ENCODE measurements around the gene MAPKAPK2. TPM values are rescaled to one million over a fixed set of nuclear protein-coding genes. Genes with fewer than 3 reads are reported as not detected.

The MAPKAPK2 gene
- total and polyA plus RNA-seq, 5 experiments from 2014 or later, result 1.3 to 55.8 (median 2.5) TPM

- ATAC-seq, result no peak
- POLR2A ChIA-PET, result no interaction called here
- Mint-ChIP-seq H3K36me3 (peaks cover 0 to 7% (median 0%) of the 10 kb centered on the region in 3 donors), H3K27ac (peak overlapping the region in 1 of 10 donors; percentile 66), H3K4me1 (peaks cover 54 to 92% (median 88%) of the 10 kb centered on the region in 4 donors), H3K9me3 (no peaks in the 10 kb centered on the region), H3K4me3 (no peak overlapping the region), H3K27me3 (no peaks in the 10 kb centered on the region)
- DNase-seq, result no peak
Measured at GRCh38 chr1:206709322-206709721, 24.6 kb downstream of the MAPKAPK2 start.

GRCh38 chr1:206709772-206710459 lies 25.2 kb downstream of the MAPKAPK2 start:
- Mint-ChIP-seq H3K4me1 (peaks cover 53 to 92% (median 87%) of the 10 kb centered on the region in 4 donors), H3K9me3 (no peaks in the 10 kb centered on the region), H3K27me3 (no peaks in the 10 kb centered on the region), H3K4me3 (peak overlapping the region in 1 of 10 donors; percentile 7), H3K36me3 (peaks cover 0 to 7% (median 0%) of the 10 kb centered on the region in 3 donors), H3K27ac (peak overlapping the region in 3 of 10 donors; percentile 1 to 45 (median 16))
- DNase-seq (no peak), ATAC-seq (no peak)
- POLR2A ChIA-PET, result no interaction called here

GRCh38 chr1:206710460-206710823 lies 25.7 kb downstream of the MAPKAPK2 start:
- ATAC-seq (no peak), DNase-seq (no peak)
- H3K4me1 Mint-ChIP-seq, result peaks cover 53 to 92% (median 87%) of the 10 kb centered on the region in 4 donors
- H3K4me3 Mint-ChIP-seq, result no peak overlapping the region
- H3K9me3 Mint-ChIP-seq, result no peaks in the 10 kb centered on the region
- peaks cover 0 to 7% (median 0%) of the 10 kb centered on the region in 3 donors for H3K36me3 Mint-ChIP-seq
- H3K27ac Mint-ChIP-seq, result peak overlapping the region in 2 of 10 donors; percentile 1 to 45
- POLR2A ChIA-PET, result no interaction called here
- H3K27me3 Mint-ChIP-seq, result no peaks in the 10 kb centered on the region

GRCh38 chr1:206713070-206713469 lies 28.4 kb downstream of the MAPKAPK2 start:
- POLR2A ChIA-PET, result no interaction called here
- ATAC-seq, result peak in 1 of 2 donors; percentile 42
- H3K27me3 Mint-ChIP-seq, result no peaks in the 10 kb centered on the region
- peak overlapping the region in 7 of 10 donors; percentile 30 to 89 (median 49) for H3K27ac Mint-ChIP-seq
- H3K4me3 Mint-ChIP-seq, result peak overlapping the region in 7 of 10 donors; percentile 5 to 67 (median 19)
- H3K36me3 Mint-ChIP-seq, result peaks cover 0 to 7% (median 0%) of the 10 kb centered on the region in 3 donors
- peaks cover 61 to 93% (median 88%) of the 10 kb centered on the region in 4 donors for H3K4me1 Mint-ChIP-seq
- no peaks in the 10 kb centered on the region for H3K9me3 Mint-ChIP-seq
- no peak for DNase-seq

GRCh38 chr1:206713910-206714312 lies 29.2 kb downstream of the MAPKAPK2 start:
- POLR2A ChIA-PET, result interaction anchor here (0.7 kb wide), 1 partner anchor 41 kb away, joined by 5 read pairs; no protein-coding TSS in a partner anchor
- H3K9me3 Mint-ChIP-seq, result no peaks in the 10 kb centered on the region
- ATAC-seq, result no peak
- peaks cover 0 to 7% (median 0%) of the 10 kb centered on the region in 3 donors for H3K36me3 Mint-ChIP-seq
- H3K27me3 Mint-ChIP-seq, result no peaks in the 10 kb centered on the region
- peak overlapping the region in 2 of 10 donors; percentile 1 to 67 for H3K4me3 Mint-ChIP-seq
- H3K4me1 Mint-ChIP-seq, result peaks cover 55 to 89% (median 84%) of the 10 kb centered on the region in 4 donors
- peak overlapping the region in 5 of 10 donors; percentile 54 to 94 (median 68) for H3K27ac Mint-ChIP-seq
- DNase-seq, result no peak

GRCh38 chr1:206714331-206715058 lies 29.8 kb downstream of the MAPKAPK2 start:
- ATAC-seq, result peak in 1 of 2 donors; percentile 24
- Mint-ChIP-seq H3K27ac (peak overlapping the region in 8 of 10 donors; percentile 15 to 94 (median 60)), H3K27me3 (no peaks in the 10 kb centered on the region), H3K36me3 (peaks cover 0 to 5% (median 0%) of the 10 kb centered on the region in 3 donors), H3K4me1 (peaks cover 50 to 89% (median 82%) of the 10 kb centered on the region in 4 donors), H3K9me3 (no peaks in the 10 kb centered on the region), H3K4me3 (peak overlapping the region in 6 of 10 donors; percentile 21 to 71 (median 49))
- POLR2A ChIA-PET, result interaction anchor here (0.6 to 1.1 kb wide), 6 partner anchors 15 to 273 kb away, joined by 3 to 5 read pairs (median 4); no protein-coding TSS in a partner anchor
- DNase-seq, result no peak

- Mint-ChIP-seq H3K4me3 (peak overlapping the region in 6 of 10 donors; percentile 21 to 71 (median 49)), H3K36me3 (peaks cover 0 to 5% (median 0%) of the 10 kb centered on the region in 3 donors), H3K4me1 (peaks cover 45 to 89% (median 81%) of the 10 kb centered on the region in 4 donors), H3K27ac (peak overlapping the region; percentile 15 to 94 (median 64)), H3K27me3 (no peaks in the 10 kb centered on the region), H3K9me3 (no peaks in the 10 kb centered on the region)
- POLR2A ChIA-PET, result interaction anchor here (0.6 to 1.1 kb wide), 6 partner anchors 16 to 273 kb away, joined by 3 to 5 read pairs (median 4); no protein-coding TSS in a partner anchor
- DNase-seq (no peak), ATAC-seq (no peak)
Measured at GRCh38 chr1:206715120-206715519, 30.4 kb downstream of the MAPKAPK2 start.

- POLR2A ChIA-PET, result interaction anchor here (0.6 to 1.1 kb wide), 3 partner anchors 45 to 210 kb away, joined by 3 to 4 read pairs (median 3); no protein-coding TSS in a partner anchor
- Mint-ChIP-seq H3K27me3 (no peaks in the 10 kb centered on the region), H3K4me1 (peaks cover 40 to 87% (median 77%) of the 10 kb centered on the region in 4 donors), H3K27ac (peak overlapping the region; percentile 35 to 94 (median 75)), H3K4me3 (peak overlapping the region in 9 of 10 donors; percentile 21 to 80 (median 58)), H3K9me3 (no peaks in the 10 kb centered on the region), H3K36me3 (peaks cover 0 to 5% (median 0%) of the 10 kb centered on the region in 3 donors)
- DNase-seq (peak in 2 of 10 donors; percentile 26 to 48), ATAC-seq (peak; percentile 30 to 46)
Measured at GRCh38 chr1:206715552-206716158, 30.9 kb downstream of the MAPKAPK2 start.

- no peaks in the 10 kb centered on the region for H3K9me3 Mint-ChIP-seq
- ATAC-seq (peak; percentile 47 to 52), DNase-seq (no peak)
- POLR2A ChIA-PET, result interaction anchor here (0.6 to 0.7 kb wide), 2 partner anchors 209 to 267 kb away, joined by 3 read pairs; no protein-coding TSS in a partner anchor
- H3K27ac Mint-ChIP-seq, result peak overlapping the region; percentile 33 to 94 (median 74)
- peaks cover 44 to 90% (median 82%) of the 10 kb centered on the region in 4 donors for H3K4me1 Mint-ChIP-seq
- H3K4me3 Mint-ChIP-seq, result peak overlapping the region in 9 of 10 donors; percentile 21 to 80 (median 58)
- no peaks in the 10 kb centered on the region for H3K27me3 Mint-ChIP-seq
- H3K36me3 Mint-ChIP-seq, result no peaks in the 10 kb centered on the region
Measured at GRCh38 chr1:206716159-206716869, 31.6 kb downstream of the MAPKAPK2 start.

GRCh38 chr1:206716870-206717673 lies 32.4 kb downstream of the MAPKAPK2 start:
- peak overlapping the region in 8 of 10 donors; percentile 22 to 80 (median 57) for H3K4me3 Mint-ChIP-seq
- H3K27ac Mint-ChIP-seq, result peak overlapping the region; percentile 46 to 94 (median 74)
- DNase-seq, result no peak
- POLR2A ChIA-PET, result interaction anchor here (0.7 kb wide), 1 partner anchor 266 kb away, joined by 3 read pairs; no protein-coding TSS in a partner anchor
- no peaks in the 10 kb centered on the region for H3K27me3 Mint-ChIP-seq
- ATAC-seq, result peak; percentile 35 to 42
- peaks cover 41 to 90% (median 80%) of the 10 kb centered on the region in 4 donors for H3K4me1 Mint-ChIP-seq
- H3K36me3 Mint-ChIP-seq, result no peaks in the 10 kb centered on the region
- no peaks in the 10 kb centered on the region for H3K9me3 Mint-ChIP-seq

- POLR2A ChIA-PET, result no interaction called here
- Mint-ChIP-seq H3K4me1 (peaks cover 39 to 88% (median 78%) of the 10 kb centered on the region in 4 donors), H3K27me3 (no peaks in the 10 kb centered on the region), H3K9me3 (no peaks in the 10 kb centered on the region), H3K4me3 (peak overlapping the region in 5 of 10 donors; percentile 22 to 64 (median 29)), H3K27ac (peak overlapping the region in 7 of 10 donors; percentile 52 to 94 (median 74)), H3K36me3 (no peaks in the 10 kb centered on the region)
- ATAC-seq (peak in 1 of 2 donors; percentile 4), DNase-seq (no peak)
Measured at GRCh38 chr1:206717674-206717989, 32.9 kb downstream of the MAPKAPK2 start.

Measured in naive thymus-derived CD8-positive, alpha-beta T cell (primary cell).